Vagina (tissue), 2 donors: ENCODE data around the gene PTPRK.

Experiments used
- POLR2A ChIP-seq, 2 donors: fragments of 450-650 bp; IDR thresholded peaks; one replicate each; pipeline ENCODE4 v1.6.1; 2017; ENCODE audit warnings: antibody characterized with exemption in 2 of 2, mild to moderate bottlenecking in 2 of 2, moderate library complexity in 2 of 2
- POLR2AphosphoS5 ChIP-seq, 2 donors: sonication (generic); formaldehyde crosslinking; IDR thresholded peaks; one replicate each; pipeline ENCODE4 v1.9.0; 2017; ENCODE audit warnings: antibody characterized with exemption in 2 of 2, mild to moderate bottlenecking in 2 of 2, low read depth in 1 of 2; ENCODE audit not compliant: insufficient read depth in 1 of 2
- TF ChIP-seq, protein P1 (sequence below), 3 experiments: fragments of 450-650 bp in 2 of 3; fragments of 200-600 bp in 1 of 3; sonication (generic) in 1 of 3; IDR thresholded peaks; one replicate each; pipeline ENCODE4 v1.5.1; 2017 to 2019; ENCODE audit warnings: antibody characterized with exemption in 3 of 3, mild to moderate bottlenecking in 2 of 3, moderate library complexity in 2 of 3

DNA sequence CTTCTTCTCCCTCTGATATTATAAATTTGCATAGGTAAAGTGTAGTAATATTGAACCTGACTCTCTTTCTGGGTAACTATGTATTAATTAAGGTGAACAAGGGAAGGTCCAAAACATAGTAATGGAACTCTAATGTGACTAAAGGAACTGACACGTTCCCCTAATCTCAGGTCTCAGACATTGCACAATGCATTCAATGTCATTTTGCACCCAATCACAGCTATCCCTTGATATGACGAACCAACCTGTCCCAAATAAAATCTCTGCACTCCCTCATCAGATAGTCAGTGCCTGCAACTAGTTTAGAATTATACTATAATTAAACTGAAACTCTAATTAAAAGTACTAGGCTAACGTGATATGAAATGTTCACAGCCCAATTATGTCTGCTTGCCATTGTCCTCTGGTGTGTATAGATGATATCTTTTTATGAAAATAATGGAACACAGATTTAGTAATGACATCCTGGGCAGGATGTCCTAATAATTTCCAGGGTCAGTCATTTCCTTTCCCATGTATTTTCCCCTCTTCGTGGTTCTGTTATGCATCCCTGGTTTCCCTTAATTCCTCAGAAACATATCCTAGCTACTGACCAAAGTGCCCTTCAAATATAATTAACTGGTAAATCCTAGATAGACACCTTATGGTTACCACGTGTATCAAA is 36.8 kb downstream of the PTPRK start:
- TF ChIP-seq POLR2A (IDR thresholded peaks at IDR 0.05) (no peak), POLR2AphosphoS5 (IDR thresholded peaks at IDR 0.05; ENCODE audit: insufficient read depth in 1 of 2, low read depth in 1 of 2) (no peak)
- TF ChIP-seq, protein P1, sequence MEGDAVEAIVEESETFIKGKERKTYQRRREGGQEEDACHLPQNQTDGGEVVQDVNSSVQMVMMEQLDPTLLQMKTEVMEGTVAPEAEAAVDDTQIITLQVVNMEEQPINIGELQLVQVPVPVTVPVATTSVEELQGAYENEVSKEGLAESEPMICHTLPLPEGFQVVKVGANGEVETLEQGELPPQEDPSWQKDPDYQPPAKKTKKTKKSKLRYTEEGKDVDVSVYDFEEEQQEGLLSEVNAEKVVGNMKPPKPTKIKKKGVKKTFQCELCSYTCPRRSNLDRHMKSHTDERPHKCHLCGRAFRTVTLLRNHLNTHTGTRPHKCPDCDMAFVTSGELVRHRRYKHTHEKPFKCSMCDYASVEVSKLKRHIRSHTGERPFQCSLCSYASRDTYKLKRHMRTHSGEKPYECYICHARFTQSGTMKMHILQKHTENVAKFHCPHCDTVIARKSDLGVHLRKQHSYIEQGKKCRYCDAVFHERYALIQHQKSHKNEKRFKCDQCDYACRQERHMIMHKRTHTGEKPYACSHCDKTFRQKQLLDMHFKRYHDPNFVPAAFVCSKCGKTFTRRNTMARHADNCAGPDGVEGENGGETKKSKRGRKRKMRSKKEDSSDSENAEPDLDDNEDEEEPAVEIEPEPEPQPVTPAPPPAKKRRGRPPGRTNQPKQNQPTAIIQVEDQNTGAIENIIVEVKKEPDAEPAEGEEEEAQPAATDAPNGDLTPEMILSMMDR (IDR thresholded peaks at IDR 0.05) = no peak
